Astrocyte of the cerebellum (primary cell): ENCODE measurements around the gene GRID1.

Experiments
- DNase-seq: peaks from one replicate; pipeline ENCODE4 v3.0.0-alpha.2; 2011; ENCODE audit warnings: low read depth
- H3K4me3 ChIP-seq: 2 replicates; pipeline ENCODE4 v1.5.1; 2011; ENCODE audit warnings: mild to moderate bottlenecking, low read depth, low read length, moderate library complexity
- CTCF ChIP-seq: IDR thresholded peaks from 2 replicates; pipeline ENCODE4 v1.5.1; 2012; ENCODE audit warnings: low read length, low read depth, moderate library complexity, mild to moderate bottlenecking; ENCODE audit errors: missing control alignments
- in situ Hi-C: cut with HindIII; loops from 2 replicates; pipeline ENCODE4 v1.10.0; 2017; ENCODE audit warnings: low sequenced_read_pairs

Gene GRID1

GRCh38 chr10:86231796-86232560 lies 134.6 kb downstream of the GRID1 start:
- no peak for TF ChIP-seq CTCF
- no peak for DNase-seq
- H3K4me3 ChIP-seq, result no peak overlapping the region
- in situ Hi-C loops, result no loop called here

GRCh38 chr10:86230557-86231180 lies 135.9 kb downstream of the GRID1 start:
- DNase-seq, result no peak
- no peak overlapping the region for H3K4me3 ChIP-seq
- no peak for TF ChIP-seq CTCF
- in situ Hi-C loops, result no loop called here

GRCh38 chr10:86229811-86230556 lies 136.6 kb downstream of the GRID1 start:
- in situ Hi-C loops, result no loop called here
- TF ChIP-seq CTCF, result no peak
- H3K4me3 ChIP-seq, result no peak overlapping the region
- DNase-seq, result no peak

- in situ Hi-C loops, result no loop called here
- H3K4me3 ChIP-seq, result no peak overlapping the region
- no peak for DNase-seq
- TF ChIP-seq CTCF, result no peak
Observed at GRCh38 chr10:86229376-86229775, 137.2 kb downstream of the GRID1 start.

- H3K4me3 ChIP-seq, result no peak overlapping the region
- no peak for DNase-seq
- in situ Hi-C loops, result no loop called here
- no peak for TF ChIP-seq CTCF
Observed at GRCh38 chr10:86227501-86228258, 138.9 kb downstream of the GRID1 start.

GRCh38 chr10:86226781-86227201 lies 139.8 kb downstream of the GRID1 start:
- in situ Hi-C loops, result no loop called here
- no peak for TF ChIP-seq CTCF
- DNase-seq, result no peak
- no peak overlapping the region for H3K4me3 ChIP-seq
